HEK293 (cell line): ENCODE data around the gene RFK.

Experiments used
- CTCF ChIA-PET: fragments of 350-600 bp; formaldehyde crosslinking; extraction: SDS; loops from one replicate; lab custom pipeline; 2021; ENCODE audit warnings: antibody characterized with exemption; lab: Yijun Ruan, JAX
- POLR2A ChIA-PET: fragments of 300-600 bp; formaldehyde crosslinking; extraction: SDS; loops from one replicate; lab custom pipeline; 2020; ENCODE audit warnings: antibody characterized with exemption, inconsistent platforms; lab: Yijun Ruan, JAX
- H3K27ac ChIP-seq: fragments of 200-500 bp; sonication (Bioruptor generic); 2 replicates; pipeline ENCODE4 v1.5.1; 2014; ENCODE audit warnings: low read depth, low read length, control low read depth, inconsistent platforms; ENCODE audit errors: extremely low read depth
- H3K36me3 ChIP-seq, 2 experiments: fragments of 200-500 bp in 1 of 2; sonication (Bioruptor generic) in 1 of 2; 1 replicate in 1 of 2; 2 replicates in 1 of 2; pipeline ENCODE4 v1.5.1; 2014 to 2017; ENCODE audit warnings: inconsistent platforms in 2 of 2, low read length in 2 of 2; ENCODE audit not compliant: control insufficient read depth in 2 of 2, insufficient read depth in 1 of 2
- H3K4me1 ChIP-seq: fragments of 200-500 bp; sonication (Bioruptor generic); 2 replicates; pipeline ENCODE4 v1.5.1; 2014; ENCODE audit warnings: mild to moderate bottlenecking, low read length, inconsistent platforms; ENCODE audit not compliant: control insufficient read depth, insufficient read depth
- H3K4me3 ChIP-seq: 2 replicates; pipeline ENCODE4 v1.5.1; 2011; ENCODE audit warnings: low read depth, mild to moderate bottlenecking, control low read depth, low read length, moderate library complexity
- H3K9me3 ChIP-seq: fragments of 200-500 bp; sonication (Bioruptor generic); 2 replicates; pipeline ENCODE4 v1.5.1; 2014; ENCODE audit warnings: low read depth, low read length, inconsistent platforms; ENCODE audit not compliant: control insufficient read depth, insufficient read depth
- EGR2 ChIP-seq: fragments of 450-650 bp; formaldehyde crosslinking; IDR thresholded peaks from 2 replicates; pipeline ENCODE4 v1.5.1; 2016; ENCODE audit warnings: low read depth, missing biosample characterization, missing genetic modification characterization
- IKZF3 ChIP-seq: fragments of 450-650 bp; IDR thresholded peaks from 2 replicates; pipeline ENCODE4 v1.5.0; 2018; ENCODE audit warnings: missing biosample characterization, mild to moderate bottlenecking, missing genetic modification characterization, moderate library complexity
- KLF8 ChIP-seq: fragments of 450-650 bp; formaldehyde crosslinking; IDR thresholded peaks from 2 replicates; pipeline ENCODE4 v1.5.1; 2016; ENCODE audit warnings: missing biosample characterization, missing genetic modification characterization
- OSR2 ChIP-seq: fragments of 450-650 bp; formaldehyde crosslinking; IDR thresholded peaks from 2 replicates; pipeline ENCODE4 v1.5.1; 2016; ENCODE audit warnings: missing biosample characterization, missing genetic modification characterization
- SP7 ChIP-seq: fragments of 450-650 bp; formaldehyde crosslinking; IDR thresholded peaks from 2 replicates; pipeline ENCODE4 v1.5.1; 2016; ENCODE audit warnings: missing biosample characterization, missing genetic modification characterization
- TSHZ1 ChIP-seq: fragments of 450-650 bp; formaldehyde crosslinking; IDR thresholded peaks from 2 replicates; pipeline ENCODE4 v1.5.1; 2016; ENCODE audit warnings: missing biosample characterization, missing genetic modification characterization, borderline replicate concordance
- WT1 ChIP-seq: fragments of 450-650 bp; formaldehyde crosslinking; IDR thresholded peaks from 2 replicates; pipeline ENCODE4 v1.5.1; 2016; ENCODE audit warnings: missing biosample characterization, missing genetic modification characterization
- YY2 ChIP-seq: fragments of 450-650 bp; formaldehyde crosslinking; IDR thresholded peaks from 2 replicates; pipeline ENCODE4 v1.5.1; 2016; ENCODE audit warnings: missing biosample characterization, missing genetic modification characterization
- ZBTB17 ChIP-seq: fragments of 450-650 bp; formaldehyde crosslinking; IDR thresholded peaks from 2 replicates; pipeline ENCODE4 v1.5.1; 2016; ENCODE audit warnings: missing biosample characterization, missing genetic modification characterization
- ZBTB21 ChIP-seq: fragments of 450-650 bp; formaldehyde crosslinking; IDR thresholded peaks from 2 replicates; pipeline ENCODE4 v1.5.1; 2017; ENCODE audit warnings: missing biosample characterization, missing genetic modification characterization
- ZEB2 ChIP-seq: fragments of 450-650 bp; formaldehyde crosslinking; IDR thresholded peaks from 2 replicates; pipeline ENCODE4 v1.5.1; 2016; ENCODE audit warnings: missing biosample characterization, missing genetic modification characterization
- ZNF132 ChIP-seq: fragments of 450-650 bp; formaldehyde crosslinking; IDR thresholded peaks from 2 replicates; pipeline ENCODE4 v1.5.1; 2017; ENCODE audit warnings: missing biosample characterization, missing genetic modification characterization, borderline replicate concordance
- ZNF48 ChIP-seq: fragments of 450-650 bp; formaldehyde crosslinking; IDR thresholded peaks from 2 replicates; pipeline ENCODE4 v1.5.1; 2016; ENCODE audit warnings: missing biosample characterization, missing genetic modification characterization
- ZNF558 ChIP-seq: fragments of 450-650 bp; formaldehyde crosslinking; IDR thresholded peaks from 2 replicates; pipeline ENCODE4 v1.5.1; 2016; ENCODE audit warnings: missing biosample characterization, missing genetic modification characterization
- ZNF600 ChIP-seq: fragments of 450-650 bp; formaldehyde crosslinking; IDR thresholded peaks from 2 replicates; pipeline ENCODE4 v1.5.1; 2016; ENCODE audit warnings: missing biosample characterization, missing genetic modification characterization
- ZNF629 ChIP-seq: fragments of 450-650 bp; formaldehyde crosslinking; IDR thresholded peaks from 2 replicates; pipeline ENCODE4 v1.5.1; 2017; ENCODE audit warnings: missing biosample characterization, missing genetic modification characterization
- ZNF654 ChIP-seq: fragments of 450-650 bp; formaldehyde crosslinking; IDR thresholded peaks from 2 replicates; pipeline ENCODE4 v1.5.1; 2016; ENCODE audit warnings: low read depth, missing biosample characterization, missing genetic modification characterization
- ZNF776 ChIP-seq: fragments of 450-650 bp; formaldehyde crosslinking; IDR thresholded peaks from 2 replicates; pipeline ENCODE4 v1.5.0; 2017; ENCODE audit warnings: missing biosample characterization, missing genetic modification characterization, borderline replicate concordance
- ZSCAN23 ChIP-seq: fragments of 450-650 bp; formaldehyde crosslinking; IDR thresholded peaks from 2 replicates; pipeline ENCODE4 v1.5.1; 2016; ENCODE audit warnings: missing biosample characterization, missing genetic modification characterization
- ZXDB ChIP-seq: fragments of 450-650 bp; formaldehyde crosslinking; IDR thresholded peaks from 2 replicates; pipeline ENCODE4 v1.5.1; 2016; ENCODE audit warnings: missing biosample characterization, missing genetic modification characterization
- TF ChIP-seq, protein P1 (sequence below): fragments of 450-650 bp; formaldehyde crosslinking; IDR thresholded peaks from 2 replicates; pipeline ENCODE4 v1.5.1; 2017; ENCODE audit warnings: missing biosample characterization, missing genetic modification characterization
- TF ChIP-seq, protein P2 (sequence below): fragments of 450-650 bp; formaldehyde crosslinking; IDR thresholded peaks from 2 replicates; pipeline ENCODE4 v1.5.1; 2016; ENCODE audit warnings: missing biosample characterization, missing genetic modification characterization, low read depth
- TF ChIP-seq, protein P3 (sequence below): fragments of 450-650 bp; formaldehyde crosslinking; IDR thresholded peaks from 2 replicates; pipeline ENCODE4 v1.5.1; 2017; ENCODE audit warnings: missing biosample characterization, missing genetic modification characterization
- TF ChIP-seq, protein P4 (sequence below): fragments of 450-650 bp; formaldehyde crosslinking; IDR thresholded peaks from 2 replicates; pipeline ENCODE4 v1.5.1; 2016; ENCODE audit warnings: missing biosample characterization, missing genetic modification characterization, borderline replicate concordance

RFK gene

DNA sequence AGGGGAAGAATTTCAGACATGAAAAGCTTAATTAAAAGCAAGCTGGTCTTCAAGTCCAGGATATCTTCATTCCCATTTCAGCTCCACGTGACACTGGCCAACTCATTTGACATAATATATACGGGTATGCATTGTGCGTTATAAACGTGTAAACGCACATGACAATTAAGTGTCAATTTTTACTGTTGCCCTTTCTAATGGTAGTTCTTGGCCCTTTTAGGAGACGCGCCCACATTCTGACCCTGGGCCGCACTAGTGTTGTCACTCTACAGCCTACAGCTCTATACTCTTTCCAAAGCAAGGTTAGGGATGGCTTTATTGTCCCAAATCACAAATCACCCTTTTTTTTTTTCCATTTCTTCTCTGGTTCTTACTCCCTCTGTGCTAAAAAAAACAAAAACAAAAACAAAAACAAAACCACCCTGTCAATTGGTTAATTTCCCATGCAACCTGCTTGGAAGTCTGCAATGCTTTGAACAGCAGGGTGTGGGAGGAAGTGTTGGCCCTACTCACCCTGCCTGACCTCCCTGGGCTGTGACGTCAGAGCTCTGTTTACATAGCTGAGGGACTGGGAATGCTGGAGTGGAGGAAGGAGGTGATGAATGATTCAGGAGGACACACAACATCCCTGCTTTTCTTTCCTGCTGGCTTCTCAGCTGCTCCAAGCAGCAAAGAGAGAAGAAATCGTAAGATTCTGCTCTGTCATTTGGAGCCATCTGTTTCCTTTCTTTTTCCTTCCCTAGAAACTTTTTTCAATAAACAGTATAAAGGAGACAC, 19.3 kb downstream of the RFK start:
- H3K9me3 ChIP-seq, result no peaks in the 10 kb centered on the region
- H3K4me1 ChIP-seq, result peaks cover 19% of the 10 kb centered on the region
- CTCF ChIA-PET, result interaction anchor here (1.0 kb wide), 2 partner anchors 45 to 284 kb away, joined by 4 to 7 read pairs; no protein-coding TSS in a partner anchor
- no peak overlapping the region for H3K27ac ChIP-seq
- H3K36me3 ChIP-seq, result no peaks in the 10 kb centered on the region
- POLR2A ChIA-PET, result interaction anchor here (0.7 to 5.6 kb wide), 7 partner anchors 9 to 484 kb away, joined by 3 to 40 read pairs (median 4); partner anchors contain the start of genes PCSK5 and RFK
- no peak overlapping the region for H3K4me3 ChIP-seq
- TF ChIP-seq ZNF776 (no peak), ZNF558 (tag by site-specific recombination) (no peak), KLF8 (tag by site-specific recombination) (0 out of 2 replicates have a peak, but pooled peaks have one; percentile 29), ZNF654 (tag by site-specific recombination) (no peak), ZBTB17 (tag by site-specific recombination) (0 out of 2 replicates have a peak, but pooled peaks have one; percentile 27), ZNF629 (tag by site-specific recombination) (peak; percentile 94), ZNF132 (tag by site-specific recombination) (no peak), ZNF600 (tag by site-specific recombination) (peak; percentile 17; the same call in 1 of the 2 replicates), ZBTB21 (tag by site-specific recombination) (peak; percentile 45; the same call in 1 of the 2 replicates), SP7 (tag by site-specific recombination) (peak; percentile 57; the same call in 1 of the 2 replicates), ZNF48 (tag by site-specific recombination) (no peak), YY2 (tag by site-specific recombination) (no peak), ZXDB (tag by site-specific recombination) (peak; percentile 39; the same call in 1 of the 2 replicates), TSHZ1 (tag by site-specific recombination) (no peak), IKZF3 (tag by site-specific recombination) (no peak), ZSCAN23 (tag by site-specific recombination) (no peak), OSR2 (0 out of 2 replicates have a peak, but pooled peaks have one; percentile 16), EGR2 (tag by site-specific recombination) (0 out of 2 replicates have a peak, but pooled peaks have one; percentile 20), WT1 (peak; percentile 85), ZEB2 (tag by site-specific recombination) (0 out of 2 replicates have a peak, but pooled peaks have one; percentile 23)
- TF ChIP-seq, protein P1, sequence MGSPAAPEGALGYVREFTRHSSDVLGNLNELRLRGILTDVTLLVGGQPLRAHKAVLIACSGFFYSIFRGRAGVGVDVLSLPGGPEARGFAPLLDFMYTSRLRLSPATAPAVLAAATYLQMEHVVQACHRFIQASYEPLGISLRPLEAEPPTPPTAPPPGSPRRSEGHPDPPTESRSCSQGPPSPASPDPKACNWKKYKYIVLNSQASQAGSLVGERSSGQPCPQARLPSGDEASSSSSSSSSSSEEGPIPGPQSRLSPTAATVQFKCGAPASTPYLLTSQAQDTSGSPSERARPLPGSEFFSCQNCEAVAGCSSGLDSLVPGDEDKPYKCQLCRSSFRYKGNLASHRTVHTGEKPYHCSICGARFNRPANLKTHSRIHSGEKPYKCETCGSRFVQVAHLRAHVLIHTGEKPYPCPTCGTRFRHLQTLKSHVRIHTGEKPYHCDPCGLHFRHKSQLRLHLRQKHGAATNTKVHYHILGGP (tag by site-specific recombination), result no peak
- TF ChIP-seq, protein P2, sequence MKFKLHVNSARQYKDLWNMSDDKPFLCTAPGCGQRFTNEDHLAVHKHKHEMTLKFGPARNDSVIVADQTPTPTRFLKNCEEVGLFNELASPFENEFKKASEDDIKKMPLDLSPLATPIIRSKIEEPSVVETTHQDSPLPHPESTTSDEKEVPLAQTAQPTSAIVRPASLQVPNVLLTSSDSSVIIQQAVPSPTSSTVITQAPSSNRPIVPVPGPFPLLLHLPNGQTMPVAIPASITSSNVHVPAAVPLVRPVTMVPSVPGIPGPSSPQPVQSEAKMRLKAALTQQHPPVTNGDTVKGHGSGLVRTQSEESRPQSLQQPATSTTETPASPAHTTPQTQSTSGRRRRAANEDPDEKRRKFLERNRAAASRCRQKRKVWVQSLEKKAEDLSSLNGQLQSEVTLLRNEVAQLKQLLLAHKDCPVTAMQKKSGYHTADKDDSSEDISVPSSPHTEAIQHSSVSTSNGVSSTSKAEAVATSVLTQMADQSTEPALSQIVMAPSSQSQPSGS, result peak; percentile 78
- TF ChIP-seq, protein P3, sequence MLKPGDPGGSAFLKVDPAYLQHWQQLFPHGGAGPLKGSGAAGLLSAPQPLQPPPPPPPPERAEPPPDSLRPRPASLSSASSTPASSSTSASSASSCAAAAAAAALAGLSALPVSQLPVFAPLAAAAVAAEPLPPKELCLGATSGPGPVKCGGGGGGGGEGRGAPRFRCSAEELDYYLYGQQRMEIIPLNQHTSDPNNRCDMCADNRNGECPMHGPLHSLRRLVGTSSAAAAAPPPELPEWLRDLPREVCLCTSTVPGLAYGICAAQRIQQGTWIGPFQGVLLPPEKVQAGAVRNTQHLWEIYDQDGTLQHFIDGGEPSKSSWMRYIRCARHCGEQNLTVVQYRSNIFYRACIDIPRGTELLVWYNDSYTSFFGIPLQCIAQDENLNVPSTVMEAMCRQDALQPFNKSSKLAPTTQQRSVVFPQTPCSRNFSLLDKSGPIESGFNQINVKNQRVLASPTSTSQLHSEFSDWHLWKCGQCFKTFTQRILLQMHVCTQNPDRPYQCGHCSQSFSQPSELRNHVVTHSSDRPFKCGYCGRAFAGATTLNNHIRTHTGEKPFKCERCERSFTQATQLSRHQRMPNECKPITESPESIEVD (tag by site-specific recombination), result no peak
- TF ChIP-seq, protein P4, sequence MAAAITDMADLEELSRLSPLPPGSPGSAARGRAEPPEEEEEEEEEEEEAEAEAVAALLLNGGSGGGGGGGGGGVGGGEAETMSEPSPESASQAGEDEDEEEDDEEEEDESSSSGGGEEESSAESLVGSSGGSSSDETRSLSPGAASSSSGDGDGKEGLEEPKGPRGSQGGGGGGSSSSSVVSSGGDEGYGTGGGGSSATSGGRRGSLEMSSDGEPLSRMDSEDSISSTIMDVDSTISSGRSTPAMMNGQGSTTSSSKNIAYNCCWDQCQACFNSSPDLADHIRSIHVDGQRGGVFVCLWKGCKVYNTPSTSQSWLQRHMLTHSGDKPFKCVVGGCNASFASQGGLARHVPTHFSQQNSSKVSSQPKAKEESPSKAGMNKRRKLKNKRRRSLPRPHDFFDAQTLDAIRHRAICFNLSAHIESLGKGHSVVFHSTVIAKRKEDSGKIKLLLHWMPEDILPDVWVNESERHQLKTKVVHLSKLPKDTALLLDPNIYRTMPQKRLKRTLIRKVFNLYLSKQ (tag by site-specific recombination), result no peak
